WERI-Rb-1 (cell line): ENCODE measurements around the gene TIMM8B.

Experiments
- DNase-seq: peaks from one replicate; pipeline ENCODE4 v3.0.0-alpha.2; 2020
- H3K27ac ChIP-seq: fragments of 250-450 bp; sonication (Bioruptor Pico); 2 replicates; pipeline ENCODE4 v1.5.1; 2020; ENCODE audit warnings: mild to moderate bottlenecking, moderate library complexity
- H3K27me3 ChIP-seq: fragments of 250-450 bp; sonication (Bioruptor Pico); 2 replicates; pipeline ENCODE4 v1.5.1; 2021; ENCODE audit warnings: mild to moderate bottlenecking, low read depth, moderate library complexity; ENCODE audit not compliant: insufficient read depth, severe bottlenecking
- H3K36me3 ChIP-seq: fragments of 250-450 bp; sonication (Bioruptor Pico); 2 replicates; pipeline ENCODE4 v1.5.1; 2020; ENCODE audit warnings: mild to moderate bottlenecking, moderate library complexity
- H3K4me3 ChIP-seq: 2 replicates; pipeline ENCODE4 v1.5.1; 2011; ENCODE audit warnings: low read depth, mild to moderate bottlenecking, control low read depth, low read length
- H3K9me3 ChIP-seq: fragments of 250-450 bp; sonication (Bioruptor Pico); 2 replicates; pipeline ENCODE4 v1.5.1; 2021; ENCODE audit warnings: mild to moderate bottlenecking, moderate library complexity; ENCODE audit not compliant: severe bottlenecking
- TF ChIP-seq, protein P1 (sequence below): IDR thresholded peaks from 2 replicates; pipeline ENCODE4 v1.5.1; 2011; ENCODE audit warnings: low read depth, mild to moderate bottlenecking, control low read depth, inconsistent platforms, low read length

The TIMM8B gene

DNA sequence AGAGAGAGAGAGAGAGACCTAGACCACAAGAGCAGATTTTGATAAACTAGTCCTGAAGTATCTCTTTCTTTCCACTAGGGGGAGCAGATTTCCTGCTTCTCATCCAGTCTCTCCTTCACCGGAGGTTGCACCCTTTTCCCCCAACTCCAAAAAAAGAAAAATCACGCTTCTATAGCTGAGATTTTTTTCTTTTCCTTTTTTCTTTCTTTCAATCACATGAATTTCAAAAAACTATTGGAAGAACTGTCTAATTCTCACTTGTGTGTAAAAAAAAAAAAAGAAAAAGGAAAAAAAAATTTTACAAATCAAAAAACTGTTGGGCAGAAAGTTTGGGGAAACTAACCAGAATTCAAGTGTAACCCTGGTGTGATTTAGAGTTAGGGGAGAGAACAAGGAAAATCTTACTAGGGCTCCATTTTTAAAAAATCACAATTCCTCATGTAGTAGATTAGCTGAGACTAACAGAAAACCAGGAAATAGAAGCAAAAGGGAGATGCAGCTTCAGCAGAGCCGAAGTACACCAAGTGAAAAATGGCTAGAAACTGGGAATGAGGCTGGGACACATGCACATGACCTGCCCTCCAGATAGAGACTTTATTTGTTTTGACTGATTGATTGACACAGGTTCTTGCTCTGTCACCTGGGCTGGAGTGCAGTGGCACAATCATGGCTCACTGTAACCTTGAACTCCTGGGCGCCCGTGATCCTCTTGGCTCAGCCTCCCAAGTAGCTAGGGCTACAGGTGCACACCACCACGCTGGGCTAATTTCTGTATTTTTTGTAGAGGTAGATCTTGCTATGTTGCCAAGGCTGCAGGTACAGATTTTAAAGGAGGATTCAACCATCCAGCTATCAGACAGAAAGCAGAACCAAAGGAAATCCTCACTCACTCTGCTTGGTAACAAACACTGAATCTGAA, 27.2 kb upstream of the TIMM8B start:
- Histone ChIP-seq H3K27me3 (no peaks in the 10 kb centered on the region), H3K9me3 (no peaks in the 10 kb centered on the region), H3K4me3 (no peak overlapping the region), H3K27ac (no peak overlapping the region), H3K36me3 (no peaks in the 10 kb centered on the region)
- DNase-seq: no peak
- TF ChIP-seq, protein P1, sequence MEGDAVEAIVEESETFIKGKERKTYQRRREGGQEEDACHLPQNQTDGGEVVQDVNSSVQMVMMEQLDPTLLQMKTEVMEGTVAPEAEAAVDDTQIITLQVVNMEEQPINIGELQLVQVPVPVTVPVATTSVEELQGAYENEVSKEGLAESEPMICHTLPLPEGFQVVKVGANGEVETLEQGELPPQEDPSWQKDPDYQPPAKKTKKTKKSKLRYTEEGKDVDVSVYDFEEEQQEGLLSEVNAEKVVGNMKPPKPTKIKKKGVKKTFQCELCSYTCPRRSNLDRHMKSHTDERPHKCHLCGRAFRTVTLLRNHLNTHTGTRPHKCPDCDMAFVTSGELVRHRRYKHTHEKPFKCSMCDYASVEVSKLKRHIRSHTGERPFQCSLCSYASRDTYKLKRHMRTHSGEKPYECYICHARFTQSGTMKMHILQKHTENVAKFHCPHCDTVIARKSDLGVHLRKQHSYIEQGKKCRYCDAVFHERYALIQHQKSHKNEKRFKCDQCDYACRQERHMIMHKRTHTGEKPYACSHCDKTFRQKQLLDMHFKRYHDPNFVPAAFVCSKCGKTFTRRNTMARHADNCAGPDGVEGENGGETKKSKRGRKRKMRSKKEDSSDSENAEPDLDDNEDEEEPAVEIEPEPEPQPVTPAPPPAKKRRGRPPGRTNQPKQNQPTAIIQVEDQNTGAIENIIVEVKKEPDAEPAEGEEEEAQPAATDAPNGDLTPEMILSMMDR: peak; percentile 71

DNA sequence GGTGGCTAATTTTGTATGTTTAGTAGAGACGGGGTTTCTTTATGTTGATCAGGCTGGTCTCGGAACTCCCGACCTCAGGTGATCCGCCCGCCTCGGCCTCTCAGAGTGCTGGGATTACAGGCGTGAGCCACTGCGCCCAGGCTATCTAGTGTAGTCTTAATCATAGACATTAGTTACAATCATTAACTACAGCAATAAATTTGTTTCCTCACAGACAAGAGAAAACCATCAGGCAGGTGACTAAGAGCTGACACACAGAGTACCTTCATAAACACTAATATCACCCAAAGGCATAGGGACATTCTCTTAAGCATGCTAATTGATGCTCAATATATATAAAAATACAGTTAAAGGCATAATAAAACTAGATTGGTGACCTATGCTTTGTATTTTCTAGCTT, 19.5 kb upstream of the TIMM8B start:
- Histone ChIP-seq H3K27me3 (no peaks in the 10 kb centered on the region), H3K4me3 (no peak overlapping the region), H3K36me3 (no peaks in the 10 kb centered on the region), H3K27ac (no peak overlapping the region), H3K9me3 (no peaks in the 10 kb centered on the region)
- TF ChIP-seq, protein P1: no peak
- no peak for DNase-seq

DNA sequence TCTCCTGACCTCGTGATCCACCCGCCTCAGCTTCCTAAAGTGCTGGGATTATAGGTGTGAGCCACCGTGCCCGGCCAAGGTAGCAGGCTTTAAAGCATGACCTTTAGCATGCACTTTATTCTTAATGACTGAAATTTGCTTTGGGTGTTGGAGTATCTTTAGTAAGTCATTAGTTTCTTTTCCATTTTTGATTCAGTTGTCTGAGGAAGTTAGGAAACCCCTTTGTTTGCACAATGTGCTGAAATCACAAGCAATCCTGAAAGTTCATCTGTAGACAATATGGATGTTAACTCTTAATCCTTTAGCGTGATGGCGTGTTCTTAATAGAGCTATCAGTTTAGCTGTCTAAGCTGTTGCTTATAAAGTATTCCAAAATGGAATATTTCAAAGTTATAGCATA, 16.9 kb upstream of the TIMM8B start:
- DNase-seq: no peak
- Histone ChIP-seq H3K9me3 (no peaks in the 10 kb centered on the region), H3K27ac (no peak overlapping the region), H3K27me3 (no peaks in the 10 kb centered on the region), H3K4me3 (no peak overlapping the region), H3K36me3 (no peaks in the 10 kb centered on the region)
- TF ChIP-seq, protein P1: no peak

GRCh38 chr11:112100462-112100861, 13.9 kb upstream of the TIMM8B start:
- Histone ChIP-seq H3K27ac (no peak overlapping the region), H3K27me3 (no peaks in the 10 kb centered on the region), H3K4me3 (no peak overlapping the region), H3K9me3 (no peaks in the 10 kb centered on the region), H3K36me3 (peaks cover 13% of the 10 kb centered on the region)
- no peak for DNase-seq
- TF ChIP-seq, protein P1: no peak

DNA sequence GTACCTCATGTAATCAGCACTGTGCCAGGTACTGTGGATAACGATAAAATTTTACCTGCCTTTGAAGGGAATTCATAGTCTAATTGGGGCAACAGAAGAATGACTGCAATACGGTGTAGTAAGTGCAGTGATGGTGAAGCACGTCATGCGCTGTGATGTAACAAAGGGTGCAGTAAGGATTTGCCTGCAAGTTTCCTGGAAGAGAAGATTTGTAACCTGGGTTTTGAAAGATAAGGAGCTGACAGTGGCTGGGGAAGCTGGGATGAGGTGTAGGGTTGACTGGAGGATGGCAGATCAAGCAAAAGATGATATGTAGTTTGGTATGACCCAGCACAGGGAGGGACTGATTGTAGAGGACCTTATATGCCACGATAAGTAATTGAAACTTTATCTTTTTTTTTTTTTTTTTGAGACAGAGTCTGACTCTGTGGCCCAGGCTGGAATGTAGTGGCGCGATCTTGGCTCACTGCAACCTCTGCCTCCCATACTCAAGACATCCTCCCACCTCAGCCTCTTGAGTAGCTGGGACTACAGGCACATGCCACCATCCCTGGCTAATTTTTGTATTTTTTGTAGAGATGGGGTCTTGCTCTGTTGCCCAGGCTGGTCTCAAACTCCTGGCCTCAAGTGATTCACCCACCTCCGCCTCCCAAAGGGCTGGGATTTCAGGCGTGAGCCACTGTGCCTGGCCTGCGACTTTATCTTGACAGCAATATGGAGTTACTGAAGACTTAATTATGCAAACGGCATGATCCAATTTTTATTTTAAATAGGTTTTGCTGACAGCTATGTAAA, 11.4 kb upstream of the TIMM8B start:
- Histone ChIP-seq H3K9me3 (no peaks in the 10 kb centered on the region), H3K4me3 (no peak overlapping the region), H3K27ac (no peak overlapping the region), H3K27me3 (no peaks in the 10 kb centered on the region), H3K36me3 (peaks cover 26% of the 10 kb centered on the region)
- no peak for DNase-seq
- TF ChIP-seq, protein P1: no peak
